Jurkat, Clone E6-1 (cell line): Measurements from ENCODE around the gene UBALD2.
A peak's percentile ranks its signal among the peaks of the same experiment; 100 is the strongest.
"Not testable (repeated sequence)": the region's sequence is repeated elsewhere in the genome, so short reads cannot be mapped to it uniquely, and the experiment has no call there.

Experiments used
- DNase-seq: peaks from one replicate; pipeline ENCODE4 v3.0.0-alpha.2; 2011; ENCODE audit warnings: low read depth, low spot score
- H3K4me3 ChIP-seq: 2 replicates; pipeline ENCODE4 v1.5.1; 2011; ENCODE audit warnings: mild to moderate bottlenecking, low read length, control low read depth, moderate library complexity

The UBALD2 gene

DNA sequence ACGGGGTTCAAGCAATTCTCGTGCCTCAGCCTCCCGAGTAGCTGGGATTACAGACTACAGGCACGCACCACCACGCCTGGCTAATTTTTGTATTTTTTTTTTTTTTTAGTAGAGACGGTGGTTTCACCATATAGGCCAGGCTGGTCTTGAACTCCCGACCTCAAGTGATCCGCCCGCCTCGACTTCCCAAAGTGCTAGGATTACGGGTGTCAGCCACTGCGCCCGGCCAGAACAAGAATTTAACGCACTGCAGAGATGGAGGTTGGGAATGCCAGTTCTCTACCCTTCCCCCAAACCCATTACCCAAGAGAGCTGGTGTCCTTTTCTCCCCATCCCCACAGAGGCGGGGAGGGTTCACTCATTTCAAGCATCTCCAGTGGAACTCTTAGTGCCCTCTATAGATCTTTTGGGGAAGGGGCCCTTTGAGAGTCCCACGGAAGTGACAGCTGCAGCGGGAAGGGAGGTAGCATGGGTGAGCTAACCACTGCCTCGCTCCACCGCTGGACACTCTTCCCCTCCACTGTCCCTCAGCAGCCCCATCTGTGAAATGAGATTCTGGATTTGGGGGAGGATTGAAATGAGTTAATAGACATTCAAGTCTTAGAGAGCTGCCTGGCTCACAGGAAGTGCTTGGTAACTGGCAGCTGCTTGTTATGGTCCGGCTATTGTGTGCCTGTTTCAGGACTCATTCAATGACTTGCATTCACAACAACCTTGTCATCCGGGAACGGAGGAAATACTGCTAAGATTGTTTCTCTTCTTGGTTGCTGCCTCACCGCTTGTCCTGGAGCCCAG, 3.5 kb upstream of the UBALD2 start:
- DNase-seq, result no peak

DNA sequence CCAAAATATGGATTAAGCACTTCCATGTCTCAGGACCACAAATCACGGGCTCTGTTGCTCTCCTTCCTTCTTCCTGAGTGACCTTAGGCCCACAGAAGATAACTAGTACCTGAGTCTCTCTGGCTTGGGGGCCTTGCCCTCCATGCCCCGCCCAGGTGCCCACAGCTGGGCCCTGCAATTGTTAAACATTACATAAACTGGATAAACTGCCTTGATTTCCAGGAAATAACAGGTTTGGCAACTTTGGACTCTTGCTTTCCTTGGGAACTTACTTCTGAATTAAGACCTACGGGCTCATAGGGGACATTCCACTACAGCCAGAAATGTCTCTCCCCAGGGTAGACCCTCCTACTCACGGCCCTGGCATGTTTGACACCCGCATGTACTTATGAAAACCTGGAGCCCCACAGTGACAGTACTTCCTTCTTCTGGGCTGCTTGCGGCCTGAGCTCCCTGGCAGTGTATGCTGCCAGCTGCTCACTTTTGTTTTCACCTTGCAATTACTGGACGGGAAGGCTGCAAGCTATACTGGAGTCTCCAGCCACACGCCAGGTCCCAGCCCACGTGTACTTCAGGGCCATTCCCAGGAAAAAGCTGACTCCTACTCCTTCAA, 2.3 kb upstream of the UBALD2 start:
- no peak for DNase-seq
- H3K4me3 ChIP-seq, result no peak overlapping the region

More for the DNA sequence above, 3.5 kb upstream of the UBALD2 start:
- no peak overlapping the region for H3K4me3 ChIP-seq

DNA sequence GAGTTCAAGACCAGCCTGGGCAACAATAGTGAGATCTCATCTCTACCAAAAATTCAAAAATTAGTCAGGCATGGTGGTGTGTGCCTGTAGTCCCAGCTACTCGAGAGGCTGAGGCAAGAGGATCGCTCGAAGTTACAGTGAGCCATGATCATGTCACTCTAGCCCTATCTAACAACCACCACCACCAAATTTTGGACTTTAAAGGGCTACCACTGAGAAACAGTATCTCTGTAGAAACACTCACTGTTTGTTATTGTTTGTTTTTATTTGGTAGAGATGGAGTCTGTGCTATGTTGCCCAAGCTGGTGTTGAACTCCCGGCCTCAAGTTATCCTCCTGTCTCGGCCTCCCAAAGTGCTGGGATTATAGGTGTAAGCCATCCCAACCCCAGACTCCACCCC, 1.3 kb upstream of the UBALD2 start:
- H3K4me3 ChIP-seq, result no peak overlapping the region
- DNase-seq, result no peak

DNA sequence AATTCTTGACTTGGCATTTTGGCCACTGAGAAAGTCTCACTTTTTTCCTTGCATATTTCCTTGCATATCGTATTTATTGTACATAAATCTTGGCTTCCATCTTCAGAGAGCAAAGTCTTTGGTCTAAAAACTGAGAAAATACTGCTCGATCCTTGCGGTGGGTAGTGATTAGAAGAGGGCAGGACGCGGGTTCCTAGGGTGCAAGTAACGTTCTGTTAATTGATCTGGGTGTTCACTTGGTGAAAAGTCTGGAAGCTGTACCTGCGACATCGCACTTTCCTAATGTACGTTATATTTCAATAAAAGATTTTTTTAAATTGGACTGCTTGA, 758 bp upstream of the UBALD2 start:
- peak overlapping the region; percentile 22 for H3K4me3 ChIP-seq
- DNase-seq, result no peak

DNA sequence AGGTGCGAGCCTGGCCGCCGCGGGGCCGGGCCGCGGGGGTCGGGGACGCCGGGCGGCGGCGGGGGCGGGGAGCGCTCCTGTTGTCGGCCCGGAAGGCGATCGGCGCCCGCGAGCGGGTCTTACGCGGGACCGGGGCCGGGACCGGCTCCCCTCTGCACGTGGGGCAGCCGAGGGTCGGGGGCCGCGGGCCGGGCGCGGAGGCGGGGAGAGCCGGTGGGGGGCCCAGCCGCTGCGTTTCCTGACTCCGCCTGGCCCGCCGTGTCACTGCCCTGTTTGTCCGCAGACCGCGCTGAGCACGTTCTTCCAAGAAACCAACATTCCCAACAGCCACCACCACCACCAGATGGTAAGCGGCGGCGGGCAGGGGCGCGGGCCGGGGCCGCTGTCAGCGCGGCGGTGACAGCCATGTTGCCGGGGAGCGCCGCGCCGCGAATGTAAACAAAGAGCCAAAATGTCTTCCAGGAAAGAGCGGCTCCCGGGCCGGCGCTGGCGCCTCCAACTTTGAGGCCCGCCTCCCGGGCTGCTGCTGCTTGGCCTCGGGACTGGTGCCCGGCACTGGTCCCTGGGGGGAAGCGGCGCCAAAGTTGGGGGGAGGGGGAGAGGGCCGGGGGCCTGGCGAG, 586 bp downstream of the UBALD2 start:
- peak overlapping the region; percentile 78 for H3K4me3 ChIP-seq
- DNase-seq, result no peak

DNA sequence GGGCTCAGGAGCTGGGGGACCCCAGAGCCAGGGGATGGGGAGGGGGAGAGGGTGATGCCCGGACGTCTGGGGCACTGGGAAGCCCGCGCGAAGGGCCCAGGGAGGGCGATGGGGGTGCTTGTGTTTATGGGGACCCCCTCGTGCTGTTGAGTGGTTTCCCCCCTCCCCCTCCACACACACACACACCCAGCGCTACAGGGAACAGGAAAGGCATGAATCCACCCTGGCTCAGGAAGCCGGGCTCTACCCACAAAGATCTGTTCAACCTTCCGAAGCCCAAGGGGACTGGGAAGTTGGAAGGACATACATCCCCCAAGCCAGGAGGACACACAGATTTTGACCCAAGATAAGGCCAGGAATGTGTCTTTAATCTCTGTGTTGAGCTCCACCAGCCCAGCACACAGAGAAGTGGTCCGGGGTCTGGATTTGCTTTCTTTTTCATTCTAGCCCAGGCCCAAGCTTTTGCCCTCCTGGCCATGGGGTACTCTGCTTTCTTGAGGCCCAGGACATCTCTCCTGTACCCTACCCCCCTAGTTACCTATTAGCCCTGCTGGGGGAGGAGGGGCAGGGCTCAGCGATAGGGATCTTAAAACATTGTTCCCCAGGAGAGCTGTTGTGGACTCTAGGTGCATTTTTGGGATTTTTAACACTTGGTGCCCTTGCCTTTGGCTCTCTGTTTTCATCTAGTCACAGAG, 1.2 kb downstream of the UBALD2 start:
- DNase-seq, result no peak
- peak overlapping the region; percentile 78 for H3K4me3 ChIP-seq

DNA sequence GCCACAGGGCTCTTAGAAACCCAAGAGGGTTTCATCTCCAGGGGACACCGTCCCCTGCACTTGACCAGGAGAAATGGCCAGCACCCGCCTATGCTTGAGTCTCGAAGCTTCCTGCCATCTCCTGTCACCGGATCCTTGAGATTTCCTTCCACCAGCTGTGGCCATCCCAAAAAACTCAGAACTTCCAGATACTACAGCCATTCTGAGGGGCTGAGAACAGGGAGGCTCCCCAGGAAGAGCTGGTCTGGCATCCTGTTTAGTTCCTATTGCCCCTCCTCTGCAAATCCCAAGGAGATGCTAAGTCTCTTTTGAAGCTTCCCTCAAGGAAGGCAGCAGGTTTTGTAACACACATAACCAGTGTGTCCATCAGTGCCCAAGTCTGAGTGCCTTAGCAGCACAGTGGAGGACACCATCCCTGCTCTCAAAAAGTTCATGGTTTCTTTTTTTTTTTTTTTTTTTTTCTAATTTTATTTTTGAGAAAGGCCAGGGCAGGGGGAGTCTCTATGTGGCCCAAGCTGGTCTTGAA, 2.0 kb downstream of the UBALD2 start:
- H3K4me3 ChIP-seq, result peak overlapping the region; percentile 78
- DNase-seq, result no peak

DNA sequence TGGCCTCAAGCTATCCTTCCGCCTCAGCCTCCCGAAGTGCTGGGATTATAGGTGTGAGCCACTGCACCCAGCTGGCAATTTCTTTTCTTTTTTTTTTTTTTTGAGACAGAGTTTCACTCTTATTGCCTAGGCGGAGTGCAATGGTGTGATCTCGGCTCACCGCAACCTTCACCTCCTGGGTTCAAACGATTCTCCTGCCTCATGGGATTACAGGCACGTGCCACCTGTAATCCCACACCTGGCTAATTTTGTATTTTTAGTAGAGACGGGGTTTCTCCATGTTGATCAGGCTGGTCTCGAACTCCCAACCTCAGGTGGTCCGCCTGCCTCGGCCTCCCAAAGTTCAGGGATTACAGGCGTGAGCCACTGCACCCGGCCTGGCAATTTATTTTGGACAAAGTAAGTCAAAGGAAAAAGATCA, 2.4 kb downstream of the UBALD2 start:
- not testable (repeated sequence) for DNase-seq, H3K4me3 ChIP-seq

DNA sequence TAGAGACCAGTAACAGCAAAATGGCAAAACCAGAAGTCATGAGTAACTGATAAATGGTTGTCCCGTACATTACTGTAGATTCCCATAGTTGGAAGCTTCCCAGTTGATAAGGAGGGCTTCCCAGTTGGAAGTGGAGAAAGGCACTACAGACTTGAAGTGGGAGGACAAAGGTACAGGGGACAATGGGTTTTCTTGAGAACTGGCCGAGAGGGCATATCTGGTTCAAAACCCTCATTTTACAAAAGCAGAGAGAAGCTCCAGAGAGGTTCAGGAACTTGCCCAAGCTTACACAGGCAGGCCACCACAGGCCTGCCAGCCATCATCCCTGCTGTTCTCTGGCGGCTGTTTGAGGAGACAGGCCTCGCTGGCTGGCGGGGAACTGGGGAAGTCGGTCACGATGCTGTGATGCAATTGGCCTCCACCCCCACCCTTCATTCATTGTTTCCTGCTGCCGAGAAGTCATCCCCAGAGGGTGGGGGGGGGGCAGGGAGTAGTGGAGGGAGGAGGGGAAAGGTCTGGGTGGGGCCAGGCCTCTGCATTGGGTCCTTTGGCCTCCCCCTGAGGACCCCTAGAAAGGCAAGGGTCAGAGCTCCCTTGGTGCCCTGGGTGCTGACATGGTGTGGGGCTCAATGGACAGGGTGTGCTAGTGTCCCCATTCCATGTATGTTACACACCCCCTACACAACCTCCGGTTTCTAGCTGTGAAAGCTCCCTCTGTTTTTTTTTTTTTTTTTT, 3.0 kb downstream of the UBALD2 start:
- no peak overlapping the region for H3K4me3 ChIP-seq
- DNase-seq, result no peak

DNA sequence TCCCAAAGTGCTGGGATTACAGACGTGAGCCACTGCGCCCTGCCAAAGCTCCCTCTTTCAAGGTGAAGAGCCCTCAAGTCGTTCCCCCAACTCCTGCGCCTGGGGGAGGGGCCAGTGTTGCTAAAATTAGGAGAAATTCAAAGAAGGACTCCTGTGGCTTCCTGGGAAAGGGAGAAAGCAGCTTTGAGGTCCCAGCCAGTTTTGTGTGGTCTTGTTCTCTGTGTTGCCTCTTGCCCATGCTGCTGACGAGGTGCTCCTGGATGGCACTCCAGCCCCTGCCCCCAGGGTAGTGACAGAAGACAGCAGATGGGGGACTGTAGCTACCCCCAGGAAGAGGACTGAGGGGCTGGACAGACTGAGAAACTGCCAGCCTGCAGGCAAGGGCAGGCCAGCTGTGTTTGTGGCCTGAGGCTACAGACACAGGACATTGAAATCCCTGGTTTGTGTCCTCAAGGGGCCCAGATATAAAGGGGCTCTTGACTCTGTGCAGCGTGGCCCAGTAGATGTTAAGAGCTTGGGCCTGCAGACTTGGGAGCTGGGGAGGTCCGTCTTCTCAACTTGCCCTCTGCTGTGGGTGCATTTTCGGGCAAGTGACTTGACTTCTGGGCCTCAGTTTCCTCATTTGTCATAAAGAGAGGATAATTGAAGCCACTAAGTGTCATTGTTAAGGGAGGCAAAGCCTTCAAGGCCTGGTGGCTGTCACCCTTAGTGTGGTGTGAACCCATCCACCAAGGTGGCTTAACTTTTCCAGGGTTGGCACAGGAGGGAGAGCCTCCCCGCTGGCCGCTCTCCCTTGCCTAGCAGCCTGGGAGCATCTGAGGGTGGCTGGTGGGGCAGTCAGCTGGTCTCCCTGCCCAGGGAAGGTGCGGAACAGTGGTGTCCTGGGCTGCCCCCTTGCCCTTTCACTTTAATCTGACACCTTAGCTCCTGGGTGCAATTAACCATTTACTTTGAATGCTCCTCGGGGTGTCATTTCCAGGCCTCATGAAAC, 4.1 kb downstream of the UBALD2 start:
- no peak for DNase-seq
- H3K4me3 ChIP-seq, result no peak overlapping the region

DNA sequence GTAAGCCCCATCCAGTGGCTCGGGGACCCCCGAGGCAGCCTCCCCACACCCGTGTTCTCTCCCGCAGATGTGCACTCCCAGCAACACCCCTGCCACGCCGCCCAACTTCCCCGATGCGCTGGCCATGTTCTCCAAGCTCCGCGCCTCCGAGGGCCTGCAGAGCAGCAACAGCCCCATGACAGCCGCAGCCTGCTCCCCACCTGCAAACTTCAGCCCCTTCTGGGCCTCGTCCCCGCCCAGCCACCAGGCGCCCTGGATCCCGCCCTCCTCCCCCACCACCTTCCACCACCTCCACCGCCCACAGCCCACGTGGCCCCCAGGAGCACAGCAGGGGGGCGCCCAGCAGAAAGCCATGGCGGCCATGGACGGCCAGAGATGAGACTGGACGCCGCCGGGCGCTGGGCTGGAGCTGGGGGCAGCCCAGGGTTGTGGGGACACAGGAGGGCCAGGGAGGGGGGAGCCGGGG, 5.0 kb downstream of the UBALD2 start:
- DNase-seq, result no peak
- no peak overlapping the region for H3K4me3 ChIP-seq

DNA sequence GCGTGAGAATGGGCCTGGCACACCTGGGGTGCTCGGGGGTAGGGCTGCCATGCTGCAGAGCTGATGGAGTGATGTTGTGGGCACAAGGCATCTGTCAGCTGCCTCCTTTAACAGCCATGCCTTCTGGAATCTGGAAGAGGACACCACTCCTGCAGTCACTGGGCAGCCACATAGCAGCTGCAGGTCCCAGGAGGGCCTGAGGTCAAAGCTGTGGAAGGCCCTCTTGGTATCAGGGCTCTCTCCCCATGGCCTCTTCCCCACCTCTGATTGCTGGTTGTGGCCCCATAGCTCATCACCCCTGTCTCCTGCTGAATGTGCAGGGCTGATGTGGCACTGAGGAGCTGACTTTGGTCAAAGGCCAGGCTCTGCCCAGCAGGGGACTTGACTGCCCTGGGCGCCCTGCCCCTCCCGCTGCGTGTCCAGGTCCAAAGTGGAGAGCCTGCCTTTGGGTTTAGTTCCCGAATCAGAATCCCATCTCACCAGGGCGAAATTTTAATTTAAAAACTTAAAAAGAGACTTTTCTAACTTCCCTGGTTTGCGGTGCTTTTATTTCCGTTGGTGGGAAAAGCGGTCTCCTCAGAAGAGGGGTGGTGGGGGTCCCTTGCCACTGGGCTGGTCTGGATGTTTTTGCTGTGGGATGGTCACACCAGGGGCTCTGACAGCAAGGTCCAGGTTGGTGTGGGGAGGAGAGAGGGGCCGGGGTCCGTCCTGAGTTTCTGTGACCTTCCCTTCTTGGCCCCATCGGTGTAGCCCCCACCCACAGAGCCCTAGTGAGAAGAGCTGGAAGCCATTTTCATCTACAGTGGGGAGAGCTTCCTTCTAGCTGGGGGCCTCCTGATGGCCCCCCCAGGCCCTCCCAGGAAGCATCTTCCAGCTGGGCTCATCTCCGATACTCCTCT, 5.9 kb downstream of the UBALD2 start:
- no peak for DNase-seq
- no peak overlapping the region for H3K4me3 ChIP-seq

DNA sequence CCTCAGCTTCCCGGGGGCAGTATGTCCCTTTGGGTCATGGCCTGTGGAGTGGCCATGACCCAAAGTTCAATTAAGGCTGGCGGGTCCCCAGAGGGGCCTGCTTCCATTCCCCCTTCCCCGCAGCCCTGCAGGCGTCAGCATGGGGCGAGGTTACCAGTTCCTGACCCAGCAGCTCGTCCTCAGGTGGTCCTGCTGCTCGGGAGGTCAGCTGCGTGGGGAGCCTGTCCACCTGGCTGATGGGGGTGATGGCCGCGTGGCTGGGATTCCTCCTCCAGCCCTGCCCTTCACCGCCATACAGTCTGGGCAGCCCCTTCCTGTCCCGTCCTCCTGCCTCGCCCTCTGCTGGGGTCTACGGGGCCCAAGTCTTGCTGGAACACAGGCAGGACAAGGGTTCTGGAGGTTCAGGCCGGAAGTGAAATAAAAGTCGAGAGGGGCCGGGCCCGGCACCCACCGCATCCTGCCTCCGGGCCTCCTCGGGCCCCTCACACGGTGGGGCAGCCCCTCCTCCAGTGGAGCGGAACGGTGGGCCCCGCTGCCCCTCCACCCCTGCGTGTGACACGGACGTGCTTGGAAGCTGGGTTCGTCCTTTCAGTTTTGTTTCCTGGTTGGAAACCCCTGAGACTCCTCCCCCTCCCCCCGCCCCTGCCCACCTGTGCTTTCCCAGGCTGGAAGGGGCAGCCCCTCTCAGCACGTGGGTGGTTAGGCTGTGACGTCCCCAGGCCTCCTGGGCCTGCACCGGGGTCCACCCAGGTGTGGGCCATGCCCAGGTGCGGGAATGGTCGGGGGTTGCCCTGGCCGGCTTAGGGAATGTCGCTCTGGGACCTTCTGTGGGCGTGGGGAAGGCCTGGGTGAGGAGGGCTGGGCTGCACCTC, 6.8 kb downstream of the UBALD2 start:
- no peak for DNase-seq
- no peak overlapping the region for H3K4me3 ChIP-seq

DNA sequence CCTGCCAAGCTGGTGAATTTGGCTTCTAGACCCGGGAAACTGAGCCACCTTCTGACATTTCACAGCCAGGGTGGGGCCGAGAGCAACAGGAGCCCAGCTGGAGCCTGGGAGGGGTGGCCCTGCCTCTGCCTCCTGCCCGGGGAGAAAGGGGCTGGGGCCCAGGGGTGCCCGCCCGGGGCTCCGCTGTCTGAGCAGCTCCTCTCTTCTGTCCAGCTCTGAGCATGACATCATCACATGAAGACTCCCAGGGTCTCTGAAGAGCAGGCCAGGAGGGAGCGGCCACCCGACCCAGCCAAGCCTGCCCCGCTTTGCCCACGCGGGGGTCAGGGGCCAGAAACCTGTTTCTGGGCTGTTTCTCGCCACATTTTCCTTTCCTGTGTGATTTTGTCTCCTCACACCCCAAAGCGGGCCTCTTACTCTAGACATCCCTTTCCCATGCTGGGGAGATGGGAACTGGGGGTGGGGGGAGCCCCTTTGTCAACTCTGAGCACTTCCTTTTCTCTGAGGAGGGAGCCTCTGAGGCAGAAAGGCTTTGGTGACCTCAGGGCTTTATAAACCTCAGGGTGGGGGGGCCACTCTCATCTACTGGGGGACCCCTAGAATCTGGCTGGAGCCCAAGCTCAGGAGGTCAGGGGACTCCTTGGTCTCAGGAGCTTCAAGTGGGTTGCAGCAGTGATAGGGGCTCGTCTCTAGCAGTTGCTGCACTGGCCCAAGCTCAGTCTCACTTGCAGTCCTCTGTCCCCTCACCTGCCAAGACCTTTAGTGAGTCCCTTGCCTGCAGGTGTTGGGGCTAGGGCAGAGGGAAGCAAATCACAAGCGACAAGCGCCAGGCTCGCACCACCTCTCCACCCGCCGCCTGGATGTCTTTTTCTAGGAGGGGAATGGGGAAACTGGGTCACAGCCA, 7.6 kb downstream of the UBALD2 start:
- no peak overlapping the region for H3K4me3 ChIP-seq
- no peak for DNase-seq

DNA sequence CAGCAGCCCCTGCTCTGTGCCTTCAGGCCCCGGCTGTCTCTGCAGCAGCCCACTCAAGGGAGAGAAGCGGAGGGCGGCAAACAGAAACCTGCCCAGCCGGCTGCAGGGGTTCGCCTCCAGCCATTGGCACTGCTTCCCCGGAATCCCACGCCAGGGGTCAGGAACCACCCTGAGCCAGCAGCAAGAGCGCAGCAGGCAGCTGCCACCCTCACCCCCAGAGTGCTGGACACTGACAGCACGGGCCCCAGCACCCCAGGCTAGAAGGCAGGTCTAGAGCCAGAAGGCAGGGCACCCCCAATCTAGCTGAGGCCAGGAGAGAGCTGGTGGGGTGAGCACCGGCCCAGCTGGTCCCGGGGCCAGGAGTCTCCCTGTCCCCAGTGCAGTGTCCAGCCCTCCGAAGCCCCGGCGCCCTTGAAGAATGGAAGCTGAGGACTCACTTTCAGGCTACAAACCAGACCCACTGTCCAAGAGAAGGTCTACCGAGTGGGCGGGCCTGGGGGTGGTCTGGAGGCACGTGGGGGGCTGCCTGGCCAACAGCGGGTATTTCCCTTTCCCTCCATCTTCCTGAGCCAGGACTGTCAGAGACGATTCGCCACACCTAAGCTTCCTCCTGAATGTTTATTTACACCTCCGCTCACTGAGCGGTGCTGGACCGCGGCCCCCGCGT, 8.4 kb downstream of the UBALD2 start:
- DNase-seq, result no peak
- no peak overlapping the region for H3K4me3 ChIP-seq
